Gastroesophageal sphincter (tissue), 4 donors: ENCODE results near the gene TRAPPC2L. TPM values are rescaled to one million over a fixed set of nuclear protein-coding genes. Genes with fewer than 3 reads are reported as not detected.
A peak's percentile ranks its signal among the peaks of the same experiment; 100 is the strongest.

Experiments
- ATAC-seq: fragments of 150-250 bp; one replicate; pipeline ENCODE4 v1.9.1; 2016; ENCODE audit warnings: mild to moderate bottlenecking, moderate library complexity
- H3K27ac ChIP-seq, 4 donors: fragments of 200-600 bp; sonication (generic) in 3 of 4; 1 replicate in 3 of 4; 2 replicates in 1 of 4; pipeline ENCODE4 v1.5.1; 2016 to 2019
- H3K27me3 ChIP-seq: fragments of 200-600 bp; sonication (generic); one replicate; pipeline ENCODE4 v1.5.1; 2019
- H3K36me3 ChIP-seq, 2 donors: fragments of 200-600 bp; sonication (generic); one replicate each; pipeline ENCODE4 v1.5.1; 2019; ENCODE audit warnings: control low read depth in 1 of 2
- H3K4me1 ChIP-seq, 3 donors: fragments of 200-600 bp; sonication (generic); 1 replicate in 2 of 3; 2 replicates in 1 of 3; pipeline ENCODE4 v1.5.1; 2016 to 2019; ENCODE audit warnings: control low read depth in 2 of 3
- H3K4me3 ChIP-seq, 2 donors: fragments of 200-600 bp; sonication (generic); one replicate each; pipeline ENCODE4 v1.5.1; 2019; ENCODE audit warnings: mild to moderate bottlenecking in 1 of 2, moderate library complexity in 1 of 2
- H3K9me3 ChIP-seq, 3 donors: fragments of 200-600 bp; sonication (generic); one replicate each; pipeline ENCODE4 v1.5.1; 2017 to 2019; ENCODE audit warnings: control low read depth in 2 of 3
- EP300 ChIP-seq: sonication (generic); formaldehyde crosslinking; IDR thresholded peaks from one replicate; pipeline ENCODE4 v1.6.1; 2017; ENCODE audit warnings: antibody characterized with exemption, mild to moderate bottlenecking
- POLR2A ChIP-seq, 2 donors: fragments of 450-650 bp; IDR thresholded peaks; one replicate each; pipeline ENCODE4 v1.6.1; 2017; ENCODE audit warnings: antibody characterized with exemption in 2 of 2, mild to moderate bottlenecking in 2 of 2, moderate library complexity in 1 of 2
- POLR2AphosphoS5 ChIP-seq: sonication (generic); formaldehyde crosslinking; IDR thresholded peaks from one replicate; pipeline ENCODE4 v1.6.1; 2017; ENCODE audit warnings: antibody characterized with exemption
- WGBS, 2 donors: methylation state at CpG; one replicate each; pipeline ENCODE4 v1.1.5; 2018; ENCODE audit warnings: low coverage in 1 of 2; 5-methylcytosine and 5-hydroxymethylcytosine counted together
- total RNA-seq, 4 donors: library from RNA; depleted of rRNA; stranded (reverse); fragments of >200 nt; gene quantifications; one replicate each; pipeline ENCODE4 v1.1.0, GENCODE V29; 2016
- TF ChIP-seq, protein P1 (sequence below), 4 experiments: fragments of 200-600 bp in 2 of 4; fragments of 450-650 bp in 2 of 4; sonication (generic) in 1 of 4; IDR thresholded peaks; one replicate each; pipeline ENCODE4 v1.5.1; 2017 to 2019; ENCODE audit warnings: antibody characterized with exemption in 4 of 4, mild to moderate bottlenecking in 2 of 4, moderate library complexity in 2 of 4

Gene TRAPPC2L
- total RNA-seq, 4 donors from 2014 or later, result 18.7 to 40.0 (median 21.5) TPM

DNA sequence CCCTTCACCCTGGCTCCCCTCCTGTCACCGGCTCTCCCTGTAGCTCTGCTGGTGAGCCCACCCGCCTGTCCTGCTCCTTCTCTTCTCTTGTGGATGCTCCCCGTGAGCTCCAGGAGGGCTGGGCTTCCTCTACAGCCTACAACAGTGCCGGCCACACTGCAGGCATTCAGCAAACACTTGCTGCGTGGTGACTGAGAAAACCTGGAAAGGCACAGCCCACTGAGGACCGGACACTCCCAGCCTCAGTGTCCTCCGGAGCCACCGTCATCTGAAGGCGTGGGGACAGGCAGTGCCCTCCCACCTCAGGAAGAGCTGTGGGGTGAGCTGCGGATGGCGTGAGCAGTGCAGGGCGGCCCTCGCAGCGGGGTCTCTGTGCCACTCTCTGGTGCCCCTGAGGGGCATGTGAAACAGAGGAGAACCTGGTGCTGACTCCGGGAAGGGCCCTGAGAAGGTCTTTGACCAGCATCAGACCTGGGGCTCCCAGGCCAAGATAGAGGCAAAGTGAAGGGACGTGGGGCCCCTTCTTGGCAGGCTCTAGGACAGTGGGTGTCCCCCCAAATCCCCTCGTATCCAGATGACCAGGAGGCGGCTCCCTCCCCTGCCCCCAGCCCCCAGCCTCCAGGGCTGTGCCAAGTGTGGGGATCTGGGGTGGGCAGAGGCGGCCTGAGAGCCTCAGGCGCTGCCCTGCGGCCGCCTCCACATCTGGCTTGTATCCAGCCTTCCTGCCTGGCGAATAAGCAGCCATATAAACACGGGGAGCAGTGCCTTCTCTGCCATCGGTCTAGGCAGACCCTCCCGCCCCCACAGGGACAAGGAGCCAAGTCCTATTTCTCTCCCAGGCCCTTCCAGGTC lies 53.6 kb downstream of the TRAPPC2L start:
- Histone ChIP-seq H3K4me3 (no peak overlapping the region), H3K4me1 (peaks cover 0 to 19% (median 0%) of the 10 kb centered on the region in 3 donors), H3K27ac (no peak overlapping the region), H3K27me3 (peaks cover 67% of the 10 kb centered on the region), H3K36me3 (no peaks in the 10 kb centered on the region), H3K9me3 (no peaks in the 10 kb centered on the region)
- TF ChIP-seq EP300, result no peak
- no peak for TF ChIP-seq POLR2A (IDR thresholded peaks at IDR 0.05)
- no peak for TF ChIP-seq POLR2AphosphoS5
- TF ChIP-seq, protein P1, sequence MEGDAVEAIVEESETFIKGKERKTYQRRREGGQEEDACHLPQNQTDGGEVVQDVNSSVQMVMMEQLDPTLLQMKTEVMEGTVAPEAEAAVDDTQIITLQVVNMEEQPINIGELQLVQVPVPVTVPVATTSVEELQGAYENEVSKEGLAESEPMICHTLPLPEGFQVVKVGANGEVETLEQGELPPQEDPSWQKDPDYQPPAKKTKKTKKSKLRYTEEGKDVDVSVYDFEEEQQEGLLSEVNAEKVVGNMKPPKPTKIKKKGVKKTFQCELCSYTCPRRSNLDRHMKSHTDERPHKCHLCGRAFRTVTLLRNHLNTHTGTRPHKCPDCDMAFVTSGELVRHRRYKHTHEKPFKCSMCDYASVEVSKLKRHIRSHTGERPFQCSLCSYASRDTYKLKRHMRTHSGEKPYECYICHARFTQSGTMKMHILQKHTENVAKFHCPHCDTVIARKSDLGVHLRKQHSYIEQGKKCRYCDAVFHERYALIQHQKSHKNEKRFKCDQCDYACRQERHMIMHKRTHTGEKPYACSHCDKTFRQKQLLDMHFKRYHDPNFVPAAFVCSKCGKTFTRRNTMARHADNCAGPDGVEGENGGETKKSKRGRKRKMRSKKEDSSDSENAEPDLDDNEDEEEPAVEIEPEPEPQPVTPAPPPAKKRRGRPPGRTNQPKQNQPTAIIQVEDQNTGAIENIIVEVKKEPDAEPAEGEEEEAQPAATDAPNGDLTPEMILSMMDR (IDR thresholded peaks at IDR 0.05), result no peak
- 33% methylated on average over 2 of the region's 26 CpGs; no CpG with 5 or more reads in 1 of the 2 donors for WGBS, 2 donors
- ATAC-seq, result peak; percentile 14

DNA sequence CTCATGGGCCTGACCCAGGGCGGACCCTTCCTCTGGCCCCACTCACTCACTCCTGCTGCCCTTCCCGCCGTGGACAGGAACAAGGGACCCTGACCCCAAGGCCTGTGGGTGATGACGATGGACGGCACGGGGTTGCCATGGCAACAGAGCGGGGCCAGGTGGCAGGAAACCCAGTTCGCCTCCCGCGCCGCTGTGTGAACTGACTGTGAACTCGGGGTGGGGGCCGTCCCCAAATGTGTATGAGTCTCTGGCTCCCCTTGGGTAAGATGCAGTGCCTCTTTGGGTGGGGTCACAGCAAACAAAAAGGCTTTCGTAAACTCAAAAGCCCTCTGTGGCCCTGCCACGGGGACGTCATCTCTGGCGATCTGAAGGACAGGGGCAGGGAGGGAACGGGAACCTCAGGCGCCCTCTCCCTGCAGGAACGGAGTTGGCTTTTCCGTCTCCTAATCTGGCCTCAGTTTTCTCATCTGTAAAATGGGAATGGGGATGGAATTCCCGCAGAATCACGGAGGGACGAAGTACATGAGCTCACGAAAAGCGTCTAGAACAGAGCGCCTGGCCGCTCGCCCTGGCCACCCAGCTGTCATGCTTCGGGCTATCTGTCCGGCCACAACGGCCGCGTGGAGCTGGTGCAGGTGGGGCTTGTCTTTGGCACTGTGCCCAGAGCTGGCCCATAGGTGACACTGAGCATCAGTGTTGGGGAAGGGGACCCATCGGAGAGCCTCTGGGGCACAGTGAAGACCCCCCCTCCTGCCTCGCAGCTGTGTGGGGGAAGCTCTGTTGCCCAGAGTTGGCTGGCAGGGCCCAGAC lies 54.4 kb downstream of the TRAPPC2L start:
- Histone ChIP-seq H3K4me1 (peaks cover 0 to 19% (median 0%) of the 10 kb centered on the region in 3 donors), H3K9me3 (no peaks in the 10 kb centered on the region), H3K27me3 (peaks cover 65% of the 10 kb centered on the region), H3K4me3 (no peak overlapping the region), H3K36me3 (no peaks in the 10 kb centered on the region), H3K27ac (no peak overlapping the region)
- no peak for ATAC-seq
- 67% methylated on average over 9 of the region's 36 CpGs; no CpG with 5 or more reads in 1 of the 2 donors for WGBS, 2 donors
- TF ChIP-seq, protein P1 (IDR thresholded peaks at IDR 0.05), result no peak
- TF ChIP-seq POLR2AphosphoS5 (no peak), EP300 (no peak), POLR2A (IDR thresholded peaks at IDR 0.05) (no peak)

DNA sequence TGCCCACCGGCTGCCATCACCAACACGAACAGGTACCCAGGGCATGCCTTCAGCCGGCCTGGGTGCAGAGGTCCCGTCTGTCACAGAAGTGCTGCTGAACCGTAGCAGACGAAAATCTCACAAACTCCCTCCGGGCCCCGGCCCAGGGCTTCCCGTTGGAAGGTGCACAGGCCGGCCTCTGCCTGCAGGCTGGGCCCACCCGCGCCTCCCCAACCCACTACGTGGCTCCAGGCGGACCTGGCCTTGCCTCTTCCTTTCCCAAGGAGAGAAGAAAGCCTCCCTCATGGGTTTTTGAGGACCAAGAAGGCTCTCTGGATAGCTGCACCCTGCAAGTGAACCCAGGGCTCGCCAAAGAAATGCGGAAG lies 55.0 kb downstream of the TRAPPC2L start:
- Histone ChIP-seq H3K9me3 (no peaks in the 10 kb centered on the region), H3K36me3 (no peaks in the 10 kb centered on the region), H3K27me3 (peaks cover 65% of the 10 kb centered on the region), H3K4me3 (no peak overlapping the region), H3K4me1 (peaks cover 0 to 19% (median 0%) of the 10 kb centered on the region in 3 donors), H3K27ac (no peak overlapping the region)
- 80% methylated on average over 3 of the region's 16 CpGs; no CpG with 5 or more reads in 1 of the 2 donors for WGBS, 2 donors
- TF ChIP-seq EP300 (no peak), POLR2A (IDR thresholded peaks at IDR 0.05) (no peak), POLR2AphosphoS5 (no peak)
- TF ChIP-seq, protein P1 (IDR thresholded peaks at IDR 0.05), result no peak
- no peak for ATAC-seq

Other genes with a start within 250 kb of the TRAPPC2L start
- gene IL17C, start 218.6 kb upstream of the TRAPPC2L start, total RNA-seq, result not detected
- 100 to 1,000 TPM in 1 of 4 donors, 10 to 100 TPM in 3; 19.9 to 135 (median 79.1) TPM for gene CYBA, start 206.1 kb upstream of the TRAPPC2L start, total RNA-seq
- gene MVD, start 194.0 kb upstream of the TRAPPC2L start, total RNA-seq, result 10 to 100 TPM; 21.3 to 30.3 (median 26.6) TPM
- 1 to 10 TPM in 2 of 4 donors, under 1 TPM in 1, not detected in 1; 0.39 to 1.7 (median 1.1) TPM for gene SNAI3, start 170.6 kb upstream of the TRAPPC2L start, total RNA-seq
- gene RNF166, start 150.7 kb upstream of the TRAPPC2L start, total RNA-seq, result 10 to 100 TPM; 19.5 to 27.8 (median 22.3) TPM
- gene CTU2, start 150.6 kb upstream of the TRAPPC2L start, total RNA-seq, result 10 to 100 TPM in 2 of 4 donors, 1 to 10 TPM in 2; 6.0 to 19.9 (median 10.7) TPM
- gene PIEZO1, start 71.9 kb upstream of the TRAPPC2L start, total RNA-seq, result 100 to 1,000 TPM; 105 to 248 (median 172) TPM
- 1 to 10 TPM in 1 of 4 donors, under 1 TPM in 1, not detected in 2; 0.92 to 2.0 TPM for gene CDT1, start 53.3 kb upstream of the TRAPPC2L start, total RNA-seq
- gene APRT, start 45.2 kb upstream of the TRAPPC2L start, total RNA-seq, result 100 to 1,000 TPM in 2 of 4 donors, 10 to 100 TPM in 2; 64.9 to 103 (median 92.9) TPM
- 10 to 100 TPM in 3 of 4 donors, 1 to 10 TPM in 1; 4.2 to 29.4 (median 15.6) TPM for gene GALNS, start 180 bp upstream of the TRAPPC2L start, total RNA-seq
- gene PABPN1L, start 9.5 kb downstream of the TRAPPC2L start, total RNA-seq, result under 1 TPM in 1 of 4 donors, not detected in 3; 0.54 TPM
- 1 to 10 TPM; 1.4 to 5.8 (median 1.5) TPM for gene CBFA2T3, start 120.1 kb downstream of the TRAPPC2L start, total RNA-seq
- 10 to 100 TPM; 14.5 to 33.8 (median 28.8) TPM for gene ACSF3, start 236.7 kb downstream of the TRAPPC2L start, total RNA-seq